GM10266 (cell line): ENCODE results near the gene TBPL2.

ENCODE experiments used
- DNase-seq: peaks from one replicate; pipeline ENCODE4 v3.0.0; 2012; ENCODE audit errors: extremely low spot score
- CTCF ChIP-seq: IDR thresholded peaks from 2 replicates; pipeline ENCODE4 v1.5.1; 2012; ENCODE audit warnings: mild to moderate bottlenecking, low read depth; ENCODE audit not compliant: control insufficient read depth, insufficient read depth; ENCODE audit errors: missing control alignments

TBPL2 gene

DNA sequence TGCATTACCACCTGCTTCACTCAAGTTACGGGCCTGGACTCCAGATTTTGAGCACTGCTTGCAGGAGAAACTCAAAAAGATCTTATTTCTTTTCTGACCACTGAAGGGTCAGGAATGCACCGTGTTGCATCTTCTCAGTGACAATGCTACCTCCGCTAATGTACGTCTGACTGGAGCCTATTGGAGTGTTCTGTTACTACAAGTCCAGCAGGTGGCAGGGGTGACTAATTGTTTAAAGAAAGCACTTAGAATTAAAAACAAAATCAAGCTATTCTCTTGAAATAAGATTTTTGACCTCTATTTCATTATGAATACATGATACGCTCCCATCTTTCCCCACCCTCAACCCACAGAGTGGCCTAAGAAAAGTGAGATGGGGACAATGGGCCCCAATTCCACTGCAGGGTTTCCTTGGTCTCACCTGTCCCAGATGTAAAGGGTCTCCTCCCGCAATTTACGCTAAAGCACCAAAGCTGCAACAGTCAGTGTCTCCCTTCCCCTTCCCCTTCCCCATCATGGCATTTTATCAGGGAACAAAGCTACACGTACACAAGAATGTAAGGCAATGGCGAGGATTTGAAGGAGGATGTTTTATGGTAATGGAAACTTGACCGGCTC, 2.2 kb downstream of the TBPL2 start:
- peak; percentile 45 for DNase-seq
- TF ChIP-seq CTCF, result peak; percentile 65

GRCh38 chr14:55436931-55437330, 3.5 kb downstream of the TBPL2 start:
- no peak for TF ChIP-seq CTCF
- DNase-seq, result no peak

- no peak for TF ChIP-seq CTCF
- DNase-seq, result no peak
Measured at GRCh38 chr14:55436519-55436918, 3.9 kb downstream of the TBPL2 start.

DNA sequence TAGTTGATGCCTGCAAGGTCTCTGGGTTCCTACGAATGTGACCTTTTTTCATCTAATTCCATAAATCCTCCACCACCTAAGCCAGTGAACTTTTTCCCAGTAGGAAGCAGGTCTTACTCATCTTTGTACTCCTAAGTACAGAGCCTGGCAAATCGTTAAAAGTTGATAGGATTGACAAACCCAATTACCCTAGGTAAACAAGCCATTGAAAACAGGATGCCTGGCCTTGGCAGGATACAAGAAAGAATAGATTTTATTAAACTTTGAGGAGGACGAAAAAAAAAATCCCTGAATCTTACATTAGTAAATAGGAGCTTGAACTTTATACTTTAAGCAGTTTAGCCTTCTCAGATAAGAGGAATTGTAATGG, 5.6 kb downstream of the TBPL2 start:
- no peak for TF ChIP-seq CTCF
- no peak for DNase-seq

GRCh38 chr14:55433880-55434804, 6.3 kb downstream of the TBPL2 start:
- no peak for TF ChIP-seq CTCF
- no peak for DNase-seq

GRCh38 chr14:55432628-55433027, 7.8 kb downstream of the TBPL2 start:
- no peak for TF ChIP-seq CTCF
- no peak for DNase-seq
